Endothelial cell of umbilical vein (primary cell): ENCODE measurements around the gene IL36G. TPM values are rescaled to one million over a fixed set of nuclear protein-coding genes. Genes with fewer than 3 reads are reported as not detected.

ENCODE experiments used
- BruUV-seq: library from RNA; stranded (reverse); fragments of 400-500 nt; replicated peaks from 2 replicates; lab custom pipeline; 2021; lab: Mats Ljungman, UMichigan
- CTCF ChIA-PET: fragments of 300-600, 350-600 bp; sonication (Branson Sonifier 250); formaldehyde crosslinking; loops from one replicate; lab custom pipeline; 2021; ENCODE audit warnings: antibody characterized with exemption, inconsistent platforms; lab: Charles Lee
- POLR2A ChIA-PET: fragments of 300-600, 350-600 bp; sonication (Branson Sonifier 250); formaldehyde crosslinking; loops from one replicate; lab custom pipeline; 2021; ENCODE audit warnings: antibody characterized with exemption, inconsistent platforms; lab: Charles Lee
- DNase-seq: peaks from one replicate; pipeline ENCODE4 v3.0.0-alpha.2; 2011; ENCODE audit warnings: low read depth, low spot score
- FAIRE-seq: peaks from 2 replicates; lab custom pipeline; 2011; peaks lifted over from hg19 to GRCh38; lab: Jason Lieb, UNC
- H2AFZ ChIP-seq: 2 replicates; pipeline ENCODE4 v1.6.0; 2012; ENCODE audit warnings: low read depth, low read length, control low read depth, inconsistent platforms
- H3K27ac ChIP-seq: 2 replicates; pipeline ENCODE4 v1.5.1; 2011; ENCODE audit warnings: low read depth, mild to moderate bottlenecking, control low read depth, low read length, moderate library complexity; ENCODE audit not compliant: insufficient read depth
- H3K27me3 ChIP-seq, 2 experiments: 2 replicates each; pipeline versions ENCODE4 v1.6.0 to v1.6.1; 2011; ENCODE audit warnings: low read length in 2 of 2, mixed read lengths in 1 of 2; ENCODE audit not compliant: control insufficient read depth in 2 of 2, insufficient read depth in 2 of 2
- H3K36me3 ChIP-seq, 2 experiments: 2 replicates in 1 of 2; 3 replicates in 1 of 2; pipeline ENCODE4 v1.5.1; 2011; ENCODE audit warnings: low read length in 2 of 2, mild to moderate bottlenecking in 1 of 2, moderate library complexity in 1 of 2; ENCODE audit not compliant: control insufficient read depth in 2 of 2, insufficient read depth in 2 of 2; ENCODE audit errors: extremely low read depth in 1 of 2
- H3K4me1 ChIP-seq: 3 replicates; pipeline ENCODE4 v1.5.1; 2011; ENCODE audit warnings: mild to moderate bottlenecking, low read length; ENCODE audit not compliant: control insufficient read depth, insufficient read depth; ENCODE audit errors: extremely low read depth
- H3K4me2 ChIP-seq: 2 replicates; pipeline ENCODE4 v1.6.1; 2011; ENCODE audit warnings: low read length, control low read depth, mixed read lengths; ENCODE audit not compliant: insufficient read depth
- H3K4me3 ChIP-seq, 3 experiments: fragments of 200-600 bp in 1 of 3; sonication (generic), shearing (Covaris generic) in 1 of 3; replicated peaks in 1 of 3; 2 replicates each; pipeline ENCODE4 v1.5.1; 2011 to 2016; ENCODE audit warnings: control low read depth in 3 of 3, low read length in 3 of 3, mild to moderate bottlenecking in 2 of 3, inconsistent platforms in 1 of 3, low read depth in 1 of 3, moderate library complexity in 1 of 3; ENCODE audit not compliant: insufficient read depth in 1 of 3
- H3K79me2 ChIP-seq: 2 replicates; pipeline ENCODE4 v1.6.0; 2012; ENCODE audit warnings: low read length, inconsistent platforms; ENCODE audit not compliant: control insufficient read depth, insufficient read depth
- H3K9ac ChIP-seq: replicated peaks from 2 replicates; pipeline ENCODE3; 2011; ENCODE audit warnings: low read length, control low read depth; ENCODE audit not compliant: insufficient read depth; ENCODE audit errors: extremely low read depth
- H3K9me1 ChIP-seq: replicated peaks from 3 replicates; pipeline ENCODE4 v1.6.0; 2011; ENCODE audit warnings: mild to moderate bottlenecking, low read length; ENCODE audit not compliant: control insufficient read depth, insufficient read depth; ENCODE audit errors: extremely low read depth
- H3K9me3 ChIP-seq: replicated peaks from 2 replicates; pipeline ENCODE4 v1.5.1; 2012; ENCODE audit warnings: low read length, inconsistent platforms; ENCODE audit not compliant: control insufficient read depth, insufficient read depth
- H4K20me1 ChIP-seq: replicated peaks from 2 replicates; pipeline ENCODE3; 2011; ENCODE audit warnings: mild to moderate bottlenecking, low read length; ENCODE audit not compliant: control insufficient read depth, insufficient read depth; ENCODE audit errors: extremely low read depth
- EZH2 ChIP-seq: IDR thresholded peaks from 2 replicates; pipeline ENCODE4 v1.6.1; 2012; ENCODE audit warnings: borderline replicate concordance, low read depth, mild to moderate bottlenecking, moderate library complexity, low read length, inconsistent platforms; ENCODE audit not compliant: severe bottlenecking
- FOS ChIP-seq: IDR thresholded peaks from 2 replicates; pipeline ENCODE4 v1.6.1; 2011; ENCODE audit warnings: mild to moderate bottlenecking, low read length, moderate library complexity, borderline replicate concordance; ENCODE audit not compliant: insufficient read depth
- GATA2 ChIP-seq: IDR thresholded peaks from 2 replicates; pipeline ENCODE4 v1.7.0; 2011; ENCODE audit warnings: low read depth, mild to moderate bottlenecking, moderate library complexity, mixed read lengths, low read length; ENCODE audit not compliant: insufficient read length, insufficient read depth
- JUN ChIP-seq: IDR thresholded peaks from 2 replicates; pipeline ENCODE4 v1.6.1; 2011; ENCODE audit warnings: borderline replicate concordance, low read depth; ENCODE audit not compliant: insufficient read length, insufficient read depth
- MYC ChIP-seq: IDR thresholded peaks from one replicate; pipeline ENCODE4 v1.6.1; 2011; ENCODE audit warnings: mild to moderate bottlenecking, low read depth, low read length
- POLR2A ChIP-seq: IDR thresholded peaks from 2 replicates; pipeline ENCODE4 v1.6.1; 2012; ENCODE audit warnings: low read depth, mild to moderate bottlenecking, control low read depth, low read length
- POLR2AphosphoS5 ChIP-seq: IDR thresholded peaks from 2 replicates; pipeline ENCODE4 v1.6.1; 2012; ENCODE audit warnings: low read depth, mild to moderate bottlenecking, control low read depth, low read length, moderate library complexity; ENCODE audit not compliant: insufficient read depth
- dilution Hi-C: fragments of 300-500 bp; cut with MboI; formaldehyde crosslinking; loops from one replicate; pipeline ENCODE4 v1.15.0; 2019; ENCODE audit warnings: low sequenced_read_pairs; ENCODE audit not compliant: extremely low pct_ligation_motif_present
- intact Hi-C: fragments of 100-400 bp; cut with micrococcal nuclease; formaldehyde crosslinking; loops from one replicate; pipeline ENCODE4 v1.10.0; 2022
- polyA plus RNA-seq, 4 experiments: library from polyadenylated mRNA; depleted of rRNA in 3 of 4; stranded (reverse) in 3 of 4; unstranded in 1 of 4; fragments of >200 nt; gene quantifications; 2 replicates each; pipeline versions ENCODE4 v1.2.1 to v1.2.3, GENCODE V29; 2011 to 2012; ENCODE audit warnings: missing spikeins in 1 of 4
- total RNA-seq: library from RNA; stranded (reverse); gene quantifications from 2 replicates; pipeline ENCODE4 v1.2.3, GENCODE V29; 2021
- TF ChIP-seq, protein P1 (sequence below), 2 donors: IDR thresholded peaks; 1 replicate in 1 of 2; 2 replicates in 1 of 2; pipeline ENCODE4 v1.5.1; 2011; ENCODE audit warnings: low read length in 2 of 2, mild to moderate bottlenecking in 2 of 2, moderate library complexity in 2 of 2, control low read depth in 1 of 2, inconsistent platforms in 1 of 2, low read depth in 1 of 2; ENCODE audit not compliant: insufficient read depth in 1 of 2; ENCODE audit errors: extremely low read depth in 1 of 2
- TF ChIP-seq, protein P2 (sequence below): IDR thresholded peaks from 2 replicates; pipeline ENCODE4 v1.6.1; 2011; ENCODE audit not compliant: insufficient read depth, insufficient read length

Gene IL36G
- total and polyA plus RNA-seq, 2 donors (not counting 3 experiments of a cell fraction or from before 2014, with no cell fraction given) = not detected

- no TSS peak for BruUV-seq
Observed at GRCh38 chr2:113025737-113026136, 47.9 kb downstream of the IL36G start.

More at GRCh38 chr2:113025737-113026136, 47.9 kb downstream of the IL36G start:
- dilution Hi-C loops = no loop called here
- intact Hi-C loops = no loop called here
- H3K27ac ChIP-seq = no peak overlapping the region
- no peaks in the 10 kb centered on the region for H3K9me1 ChIP-seq
- no peak overlapping the region for H3K9ac ChIP-seq
- peaks cover 1 to 7% of the 10 kb centered on the region in 2 experiments for H3K27me3 ChIP-seq
- TF ChIP-seq MYC (no peak), EZH2 (no peak), JUN (no peak), FOS (no peak), POLR2AphosphoS5 (no peak), POLR2A (no peak), GATA2 (no peak)
- TF ChIP-seq, protein P1, sequence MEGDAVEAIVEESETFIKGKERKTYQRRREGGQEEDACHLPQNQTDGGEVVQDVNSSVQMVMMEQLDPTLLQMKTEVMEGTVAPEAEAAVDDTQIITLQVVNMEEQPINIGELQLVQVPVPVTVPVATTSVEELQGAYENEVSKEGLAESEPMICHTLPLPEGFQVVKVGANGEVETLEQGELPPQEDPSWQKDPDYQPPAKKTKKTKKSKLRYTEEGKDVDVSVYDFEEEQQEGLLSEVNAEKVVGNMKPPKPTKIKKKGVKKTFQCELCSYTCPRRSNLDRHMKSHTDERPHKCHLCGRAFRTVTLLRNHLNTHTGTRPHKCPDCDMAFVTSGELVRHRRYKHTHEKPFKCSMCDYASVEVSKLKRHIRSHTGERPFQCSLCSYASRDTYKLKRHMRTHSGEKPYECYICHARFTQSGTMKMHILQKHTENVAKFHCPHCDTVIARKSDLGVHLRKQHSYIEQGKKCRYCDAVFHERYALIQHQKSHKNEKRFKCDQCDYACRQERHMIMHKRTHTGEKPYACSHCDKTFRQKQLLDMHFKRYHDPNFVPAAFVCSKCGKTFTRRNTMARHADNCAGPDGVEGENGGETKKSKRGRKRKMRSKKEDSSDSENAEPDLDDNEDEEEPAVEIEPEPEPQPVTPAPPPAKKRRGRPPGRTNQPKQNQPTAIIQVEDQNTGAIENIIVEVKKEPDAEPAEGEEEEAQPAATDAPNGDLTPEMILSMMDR (IDR thresholded peaks at IDR 0.05; ENCODE audit: extremely low read depth in 1 of 2, insufficient read depth in 1 of 2, low read depth in 1 of 2, low read length in 2 of 2) = no peak
- TF ChIP-seq, protein P2, sequence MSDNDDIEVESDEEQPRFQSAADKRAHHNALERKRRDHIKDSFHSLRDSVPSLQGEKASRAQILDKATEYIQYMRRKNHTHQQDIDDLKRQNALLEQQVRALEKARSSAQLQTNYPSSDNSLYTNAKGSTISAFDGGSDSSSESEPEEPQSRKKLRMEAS = no peak
- no peak for DNase-seq
- H3K4me3 ChIP-seq = no peak overlapping the region
- H2AFZ ChIP-seq = no peak overlapping the region
- no peaks in the 10 kb centered on the region for H3K9me3 ChIP-seq
- CTCF ChIA-PET = no interaction called here
- no peak overlapping the region for H3K4me2 ChIP-seq
- H3K79me2 ChIP-seq = no peaks in the 10 kb centered on the region
- no peaks in the 10 kb centered on the region for H3K36me3 ChIP-seq
- no peak for FAIRE-seq
- POLR2A ChIA-PET = no interaction called here
- no peaks in the 10 kb centered on the region for H4K20me1 ChIP-seq
- no peaks in the 10 kb centered on the region for H3K4me1 ChIP-seq
